HUES64 (cell line): ENCODE data around the gene LRP10.
"Not testable (repeated sequence)": the region's sequence is repeated elsewhere in the genome, so short reads cannot be mapped to it uniquely, and the experiment has no call there.

Experiments
- H3K27ac ChIP-seq: 2 replicates; pipeline ENCODE4 v1.7.0; 2013; ENCODE audit warnings: low read depth, low read length, inconsistent platforms
- H3K27me3 ChIP-seq: 2 replicates; pipeline ENCODE4 v1.6.1; 2013; ENCODE audit warnings: mild to moderate bottlenecking, low read length; ENCODE audit not compliant: insufficient read depth
- H3K36me3 ChIP-seq: 2 replicates; pipeline ENCODE4 v1.6.1; 2013; ENCODE audit warnings: mild to moderate bottlenecking, low read length; ENCODE audit not compliant: insufficient read depth
- H3K4me1 ChIP-seq: 2 replicates; pipeline ENCODE4 v1.6.1; 2013; ENCODE audit warnings: mild to moderate bottlenecking, low read length, moderate library complexity; ENCODE audit not compliant: insufficient read depth
- H3K4me3 ChIP-seq: 2 replicates; pipeline ENCODE4 v1.5.1; 2013; ENCODE audit warnings: mild to moderate bottlenecking, low read length, moderate library complexity
- H3K9ac ChIP-seq: 2 replicates; pipeline ENCODE4 v1.6.1; 2013; ENCODE audit warnings: mild to moderate bottlenecking, low read depth, low read length
- H3K9me3 ChIP-seq: 2 replicates; pipeline ENCODE4 v1.6.1; 2013; ENCODE audit warnings: low read depth, low read length; ENCODE audit not compliant: insufficient read depth
- WGBS: fragments of 150-250, 120-280 bp; methylation state at CpG from one replicate; pipeline ENCODE4 v1.1.7; 2013; ENCODE audit warnings: missing lambda C conversion rate; 5-methylcytosine and 5-hydroxymethylcytosine counted together

Gene LRP10

GRCh38 chr14:22844221-22845102 is 27.1 kb upstream of the LRP10 start:
- Histone ChIP-seq H3K36me3 (peaks cover 53% of the 10 kb centered on the region), H3K27me3 (no peaks in the 10 kb centered on the region), H3K4me1 (peaks cover 20% of the 10 kb centered on the region), H3K9ac (no peak overlapping the region), H3K27ac (no peak overlapping the region), H3K4me3 (no peak overlapping the region), H3K9me3 (no peaks in the 10 kb centered on the region)
- WGBS: 94% methylated on average over 22 of the region's 22 CpGs

GRCh38 chr14:22845103-22845394 is 26.5 kb upstream of the LRP10 start:
- Histone ChIP-seq H3K4me1 (peaks cover 19% of the 10 kb centered on the region), H3K9ac (no peak overlapping the region), H3K9me3 (no peaks in the 10 kb centered on the region), H3K27ac (no peak overlapping the region), H3K27me3 (no peaks in the 10 kb centered on the region), H3K4me3 (no peak overlapping the region), H3K36me3 (peaks cover 53% of the 10 kb centered on the region)
- 95% methylated on average over 9 of the region's 9 CpGs for WGBS

GRCh38 chr14:22845821-22846625 is 25.5 kb upstream of the LRP10 start:
- H3K36me3 ChIP-seq: peaks cover 52% of the 10 kb centered on the region
- no peak overlapping the region for H3K4me3 ChIP-seq
- WGBS: 92% methylated on average over 25 of the region's 26 CpGs
- no peak overlapping the region for H3K27ac ChIP-seq
- no peak overlapping the region for H3K9ac ChIP-seq
- no peaks in the 10 kb centered on the region for H3K27me3 ChIP-seq
- H3K4me1 ChIP-seq: peaks cover 19% of the 10 kb centered on the region
- H3K9me3 ChIP-seq: no peaks in the 10 kb centered on the region

- Histone ChIP-seq H3K4me1 (peaks cover 19% of the 10 kb centered on the region), H3K27ac (no peak overlapping the region), H3K9ac (no peak overlapping the region), H3K9me3 (no peaks in the 10 kb centered on the region), H3K36me3 (peaks cover 43% of the 10 kb centered on the region), H3K4me3 (no peak overlapping the region), H3K27me3 (no peaks in the 10 kb centered on the region)
- whole genome bisulfite sequencing: 84% methylated on average over 11 of the region's 11 CpGs
These were observed 24.7 kb upstream of the LRP10 start for GRCh38 chr14:22846811-22847307.

GRCh38 chr14:22847661-22848341 is 23.7 kb upstream of the LRP10 start:
- 77% methylated on average over 14 of the region's 14 CpGs for WGBS
- Histone ChIP-seq H3K9ac (no peak overlapping the region), H3K4me3 (no peak overlapping the region), H3K27ac (0 out of 2 replicates have a peak overlapping the region, but pooled peaks have one; percentile 16), H3K27me3 (no peaks in the 10 kb centered on the region), H3K36me3 (peaks cover 34% of the 10 kb centered on the region), H3K9me3 (no peaks in the 10 kb centered on the region), H3K4me1 (peaks cover 22% of the 10 kb centered on the region)

GRCh38 chr14:22848351-22849164 is 23.0 kb upstream of the LRP10 start:
- peaks cover 27% of the 10 kb centered on the region for H3K36me3 ChIP-seq
- H3K27ac ChIP-seq: 0 out of 2 replicates have a peak overlapping the region, but pooled peaks have one; percentile 16
- H3K9ac ChIP-seq: 0 out of 2 replicates have a peak overlapping the region, but pooled peaks have one; percentile 0
- WGBS: 67% methylated on average over 11 of the region's 12 CpGs
- H3K9me3 ChIP-seq: no peaks in the 10 kb centered on the region
- peaks cover 24% of the 10 kb centered on the region for H3K4me1 ChIP-seq
- no peak overlapping the region for H3K4me3 ChIP-seq
- H3K27me3 ChIP-seq: no peaks in the 10 kb centered on the region

- Histone ChIP-seq H3K27ac (no peak overlapping the region), H3K36me3 (peaks cover 20% of the 10 kb centered on the region), H3K27me3 (no peaks in the 10 kb centered on the region), H3K4me1 (peaks cover 24% of the 10 kb centered on the region), H3K4me3 (no peak overlapping the region), H3K9me3 (no peaks in the 10 kb centered on the region), H3K9ac (no peak overlapping the region)
- 78% methylated on average over 16 of the region's 19 CpGs for WGBS
These were observed 22.2 kb upstream of the LRP10 start for GRCh38 chr14:22849212-22849819.

GRCh38 chr14:22850944-22851764 is 20.4 kb upstream of the LRP10 start:
- Histone ChIP-seq H3K4me3 (no peak overlapping the region), H3K27me3 (no peaks in the 10 kb centered on the region), H3K27ac (no peak overlapping the region), H3K4me1 (peaks cover 24% of the 10 kb centered on the region), H3K9ac (no peak overlapping the region), H3K9me3 (no peaks in the 10 kb centered on the region), H3K36me3 (0 out of 2 replicates have a peak, but pooled peaks cover 4% of the 10 kb centered on the region)
- 88% methylated on average over 9 of the region's 9 CpGs for WGBS

- H3K9ac ChIP-seq, H3K9me3 ChIP-seq, H3K4me3 ChIP-seq, H3K36me3 ChIP-seq, H3K27me3 ChIP-seq, H3K27ac ChIP-seq: not testable (repeated sequence)
- 86% methylated on average over 10 of the region's 12 CpGs for WGBS
- peaks cover 24% of the 10 kb centered on the region for H3K4me1 ChIP-seq
These were observed 19.4 kb upstream of the LRP10 start for GRCh38 chr14:22852178-22852577.
